ENCODE measurements around the gene GOLGA6C.

DNA sequence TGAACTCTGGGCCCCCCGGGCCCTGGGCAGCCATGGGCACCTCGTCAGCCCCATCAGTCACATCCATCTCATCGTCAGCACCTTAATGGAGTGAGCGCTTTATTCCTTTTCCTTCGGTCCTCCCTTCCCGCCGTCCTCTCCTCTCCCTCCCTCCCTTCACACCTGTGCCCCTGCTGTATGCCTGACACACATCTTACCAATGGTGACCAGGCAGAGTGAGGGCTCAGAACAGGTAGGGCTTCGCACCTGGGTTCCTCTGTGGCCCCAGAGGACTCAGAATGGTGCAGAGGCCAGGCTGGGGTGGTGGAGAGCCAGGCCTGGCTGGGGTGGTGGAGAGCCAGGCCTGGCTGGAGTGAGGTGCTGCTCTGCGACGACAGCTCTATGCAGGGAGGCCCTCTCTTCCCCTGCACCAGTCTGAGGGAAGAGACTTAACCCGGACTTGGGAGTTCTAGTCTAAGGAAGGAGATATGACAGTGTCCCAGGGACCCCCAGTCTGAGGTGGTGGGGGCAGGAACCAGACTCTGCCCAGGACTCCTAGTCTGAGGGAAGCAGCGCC lies 44.8 kb upstream of the GOLGA6C start:
- TF ChIP-seq, protein P1, sequence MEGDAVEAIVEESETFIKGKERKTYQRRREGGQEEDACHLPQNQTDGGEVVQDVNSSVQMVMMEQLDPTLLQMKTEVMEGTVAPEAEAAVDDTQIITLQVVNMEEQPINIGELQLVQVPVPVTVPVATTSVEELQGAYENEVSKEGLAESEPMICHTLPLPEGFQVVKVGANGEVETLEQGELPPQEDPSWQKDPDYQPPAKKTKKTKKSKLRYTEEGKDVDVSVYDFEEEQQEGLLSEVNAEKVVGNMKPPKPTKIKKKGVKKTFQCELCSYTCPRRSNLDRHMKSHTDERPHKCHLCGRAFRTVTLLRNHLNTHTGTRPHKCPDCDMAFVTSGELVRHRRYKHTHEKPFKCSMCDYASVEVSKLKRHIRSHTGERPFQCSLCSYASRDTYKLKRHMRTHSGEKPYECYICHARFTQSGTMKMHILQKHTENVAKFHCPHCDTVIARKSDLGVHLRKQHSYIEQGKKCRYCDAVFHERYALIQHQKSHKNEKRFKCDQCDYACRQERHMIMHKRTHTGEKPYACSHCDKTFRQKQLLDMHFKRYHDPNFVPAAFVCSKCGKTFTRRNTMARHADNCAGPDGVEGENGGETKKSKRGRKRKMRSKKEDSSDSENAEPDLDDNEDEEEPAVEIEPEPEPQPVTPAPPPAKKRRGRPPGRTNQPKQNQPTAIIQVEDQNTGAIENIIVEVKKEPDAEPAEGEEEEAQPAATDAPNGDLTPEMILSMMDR (conservative IDR thresholded peaks at IDR 0.05; ENCODE audit: low read length): no peak
- TF ChIP-seq EZH2phosphoT487 (IDR thresholded peaks at IDR 0.05; ENCODE audit: borderline replicate concordance, low read depth, low read length): no peak
